Measurements from ENCODE around the gene SLC1A1. TPM values are rescaled to one million over a fixed set of nuclear protein-coding genes. Genes with fewer than 3 reads are reported as not detected.

SLC1A1 gene
- total RNA-seq, result 10.9 and 13.0 TPM in 2 replicates

DNA sequence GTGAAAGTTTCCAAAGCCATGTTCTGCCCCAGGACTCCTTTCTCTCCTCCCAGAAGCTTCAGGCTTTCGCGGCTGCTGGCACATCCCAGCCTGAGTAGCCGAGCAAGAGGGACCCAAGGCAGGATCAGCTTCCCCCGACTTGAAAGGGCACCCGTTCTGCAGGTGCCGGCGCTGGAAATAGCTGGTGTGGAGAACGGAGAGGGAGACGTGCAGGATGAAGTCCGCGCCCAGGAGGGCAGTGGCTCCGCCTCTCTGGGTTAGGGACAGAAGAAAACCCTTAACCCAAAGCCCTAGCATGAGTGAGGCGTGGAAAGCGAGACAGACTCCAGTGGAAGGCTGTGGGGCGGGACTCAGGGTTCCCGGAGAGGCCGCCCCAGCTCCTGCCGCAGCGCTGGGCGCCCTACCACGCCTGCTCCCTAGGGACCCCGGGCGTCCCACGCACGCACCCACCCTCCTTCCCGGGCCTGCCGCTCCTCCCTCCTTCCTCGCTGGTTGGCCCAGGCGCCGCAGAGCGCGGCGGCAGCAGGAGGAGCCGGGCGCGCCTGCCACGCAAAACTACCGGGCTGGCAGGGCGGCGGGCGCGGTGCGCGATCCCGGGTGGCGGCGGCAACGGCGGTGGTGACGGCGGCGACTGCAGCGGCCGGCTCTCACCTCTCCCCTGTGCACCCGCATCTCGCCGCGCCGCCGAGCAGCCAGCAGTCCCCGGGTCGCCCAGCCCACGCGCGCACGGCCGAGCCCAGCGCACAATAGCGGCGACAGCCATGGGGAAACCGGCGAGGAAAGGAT is at the start of gene SLC1A1:
Gene SLC1A1, plus strand, starts transcription at position 550 of the 786 bp plus-strand sequence. Its CDS starts 212 bp downstream, at position 762.
- no peak for DNase-seq (ENCODE audit: extremely low read depth, low read depth, low spot score)

DNA sequence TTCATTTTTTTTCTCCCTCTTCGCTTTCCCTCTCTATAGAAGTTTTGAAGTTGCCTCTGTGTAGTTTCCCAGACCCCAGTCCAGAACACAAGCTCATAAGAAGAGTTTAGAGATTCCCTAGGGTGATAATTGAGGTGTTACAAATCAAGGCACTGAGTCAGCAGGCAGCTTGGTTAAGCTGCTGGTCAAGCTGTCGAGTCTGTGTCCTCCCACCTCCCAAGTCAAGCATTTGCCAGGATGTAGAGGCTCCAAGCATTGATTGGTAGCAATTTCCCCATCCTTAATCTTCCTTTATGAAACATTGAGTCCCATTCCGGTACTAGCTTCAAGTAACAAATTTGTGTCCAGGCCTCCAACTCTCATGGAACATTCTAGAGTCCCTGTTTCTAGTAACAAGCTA is 47.5 kb upstream of the SLC1A1 start:
- no peak for DNase-seq (ENCODE audit: extremely low read depth, low read depth, low spot score)

- no peak for DNase-seq (ENCODE audit: extremely low read depth, low read depth, low spot score)
These were observed 46.8 kb upstream of the SLC1A1 start for GRCh38 chr9:4443439-4443838.

GRCh38 chr9:4461437-4461836 is 28.8 kb upstream of the SLC1A1 start:
- DNase-seq (ENCODE audit: extremely low read depth, low read depth, low spot score), result no peak

- no peak for DNase-seq (ENCODE audit: extremely low read depth, low read depth, low spot score)
These were observed 26.4 kb upstream of the SLC1A1 start for GRCh38 chr9:4463824-4464223.

DNA sequence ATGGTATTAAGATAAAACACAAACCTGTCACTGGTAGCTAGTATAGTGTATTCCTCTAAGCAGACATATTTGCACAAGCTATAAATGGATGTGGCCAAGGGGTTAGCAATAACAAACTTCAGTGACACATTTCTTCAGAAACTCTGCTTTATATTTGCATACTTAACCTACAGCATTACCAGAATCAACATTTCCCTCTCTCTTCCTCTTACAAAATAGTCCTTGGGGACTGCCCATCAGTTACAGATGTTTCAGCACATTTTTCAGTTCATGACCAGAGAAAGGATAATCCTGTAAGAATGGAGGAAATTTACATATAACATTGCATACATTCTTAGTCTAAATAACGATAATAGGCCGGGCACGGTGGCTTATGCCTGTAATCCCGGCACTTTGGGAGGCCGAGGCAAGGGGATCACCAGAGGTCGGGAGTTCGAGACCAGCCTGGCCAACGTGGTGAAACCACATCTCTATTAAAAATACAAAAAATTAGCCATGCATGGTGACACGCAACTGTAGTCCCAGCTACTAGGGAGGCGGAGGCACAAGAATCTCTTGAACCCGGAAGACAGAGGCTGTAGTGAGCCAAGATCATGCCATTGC is 25.3 kb upstream of the SLC1A1 start:
- no peak for DNase-seq (ENCODE audit: extremely low read depth, low read depth, low spot score)

GRCh38 chr9:4465910-4466309 is 24.4 kb upstream of the SLC1A1 start:
- no peak for DNase-seq (ENCODE audit: extremely low read depth, low read depth, low spot score)

GRCh38 chr9:4475301-4475700 is 15.0 kb upstream of the SLC1A1 start:
- DNase-seq (ENCODE audit: extremely low read depth, low read depth, low spot score), result no peak

DNA sequence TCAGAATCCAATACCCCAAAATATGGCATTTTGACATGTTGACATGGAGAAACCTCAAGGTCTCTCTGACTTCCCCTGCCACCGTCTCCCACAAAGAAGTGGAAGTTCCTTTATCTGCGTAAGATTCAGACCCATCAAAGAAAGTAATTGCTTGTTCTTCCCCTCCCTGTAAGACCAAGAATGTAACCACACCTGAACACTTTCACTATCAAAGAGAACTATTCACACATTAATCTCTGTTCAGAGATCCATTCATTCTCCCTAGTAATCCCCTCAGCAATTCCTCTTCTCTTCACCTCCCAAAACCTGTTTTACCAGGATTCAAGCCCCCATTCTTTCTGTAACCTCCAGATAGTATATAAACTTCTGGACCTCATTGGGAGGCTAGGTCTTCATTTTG is 4.1 kb upstream of the SLC1A1 start:
- DNase-seq (ENCODE audit: extremely low read depth, low read depth, low spot score), result no peak

GRCh38 chr9:4489562-4489918 is 728 bp upstream of the SLC1A1 start:
- DNase-seq (ENCODE audit: extremely low read depth, low read depth, low spot score), result no peak

GRCh38 chr9:4490705-4491625 is 697 bp downstream of the SLC1A1 start:
- no peak for DNase-seq (ENCODE audit: extremely low read depth, low read depth, low spot score)

- DNase-seq (ENCODE audit: extremely low read depth, low read depth, low spot score), result no peak
These were observed 1.3 kb downstream of the SLC1A1 start for GRCh38 chr9:4491626-4491975.

GRCh38 chr9:4494332-4494731 is 4.1 kb downstream of the SLC1A1 start:
- no peak for DNase-seq (ENCODE audit: extremely low read depth, low read depth, low spot score)

- no peak for DNase-seq (ENCODE audit: extremely low read depth, low read depth, low spot score)
These were observed 4.5 kb downstream of the SLC1A1 start for GRCh38 chr9:4494806-4495205.

DNA sequence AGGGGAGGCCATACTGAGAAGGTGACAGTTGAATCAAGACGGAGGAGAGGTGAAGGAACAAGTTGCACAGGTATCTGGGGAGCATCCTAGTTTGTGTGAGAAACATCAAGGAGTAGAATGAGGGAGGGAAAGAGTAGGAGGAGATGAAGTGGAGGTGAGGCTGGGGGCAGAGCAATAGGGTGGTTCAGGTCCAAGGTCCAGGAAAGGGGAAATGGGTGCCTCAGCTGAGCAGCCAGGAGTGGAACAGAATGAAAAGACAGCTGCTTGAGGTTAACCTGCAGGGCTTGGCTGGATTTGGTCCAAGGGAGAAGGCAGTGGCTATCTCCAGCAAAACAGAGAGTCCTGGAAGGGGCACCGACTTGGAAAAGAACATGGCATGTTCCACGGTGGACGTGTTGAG is 5.3 kb downstream of the SLC1A1 start:
- DNase-seq (ENCODE audit: extremely low read depth, low read depth, low spot score), result no peak

DNA sequence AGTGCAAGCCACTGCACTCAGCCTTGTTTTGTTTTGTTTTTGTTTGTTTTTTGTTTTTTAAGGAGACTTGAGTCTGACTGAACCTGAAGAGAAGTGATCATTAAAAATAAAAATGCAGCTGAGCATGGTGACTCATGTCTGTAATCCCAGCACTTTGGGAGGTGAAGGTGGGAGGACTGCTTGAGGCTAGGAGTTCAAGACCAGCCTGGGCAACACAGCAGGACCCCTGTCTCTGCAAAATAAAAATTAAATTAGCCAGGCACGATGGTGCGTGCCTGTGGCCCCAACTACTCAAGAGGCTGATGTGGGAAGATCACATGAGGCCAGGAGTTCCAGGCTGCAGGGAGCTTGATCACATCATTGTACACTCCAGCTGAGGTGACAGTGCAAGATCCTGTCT is 6.2 kb downstream of the SLC1A1 start:
- DNase-seq (ENCODE audit: extremely low read depth, low read depth, low spot score), result no peak

- DNase-seq (ENCODE audit: extremely low read depth, low read depth, low spot score), result no peak
These were observed 7.1 kb downstream of the SLC1A1 start for GRCh38 chr9:4497395-4497794.

GRCh38 chr9:4497855-4498254 is 7.6 kb downstream of the SLC1A1 start:
- no peak for DNase-seq (ENCODE audit: extremely low read depth, low read depth, low spot score)

- no peak for DNase-seq (ENCODE audit: extremely low read depth, low read depth, low spot score)
These were observed 9.6 kb downstream of the SLC1A1 start for GRCh38 chr9:4499917-4500316.

DNA sequence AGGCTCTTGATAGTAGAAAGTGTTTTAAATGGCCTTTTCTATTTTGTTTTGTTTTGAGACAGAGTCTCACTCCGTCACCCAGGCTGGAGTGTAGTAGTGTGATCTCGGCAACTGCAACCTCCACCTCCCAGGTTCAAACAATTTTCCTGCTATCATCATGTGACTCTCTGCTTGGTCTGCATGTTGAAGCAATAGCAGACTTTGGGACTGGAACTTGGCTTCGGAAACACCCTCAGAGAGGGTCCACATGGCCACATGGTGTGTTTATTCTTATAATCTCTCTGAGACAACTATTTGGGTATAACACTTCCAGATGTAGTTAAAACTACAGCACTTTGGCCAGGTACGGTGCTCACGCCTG is 10.9 kb downstream of the SLC1A1 start:
- no peak for DNase-seq (ENCODE audit: extremely low read depth, low read depth, low spot score)

- no peak for DNase-seq (ENCODE audit: extremely low read depth, low read depth, low spot score)
These were observed 12.2 kb downstream of the SLC1A1 start for GRCh38 chr9:4502444-4502843.

DNA sequence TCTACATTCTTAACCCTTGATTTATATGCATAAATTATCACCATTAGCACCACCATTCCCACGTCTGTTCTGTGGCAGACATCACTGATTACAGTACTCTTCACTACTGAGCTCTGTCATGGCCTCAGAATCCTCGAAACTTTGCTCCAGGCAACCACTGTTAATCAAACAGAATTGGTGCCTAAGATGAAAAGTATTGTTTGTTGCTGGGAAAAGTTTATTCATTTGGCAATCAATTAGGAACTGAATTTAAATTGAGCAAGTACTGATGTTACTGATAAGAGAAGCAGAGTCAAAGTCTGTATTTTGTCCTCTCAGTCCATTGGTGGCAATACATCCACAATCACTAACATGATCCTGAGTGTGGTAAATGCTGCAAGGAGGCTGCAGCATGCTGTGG is 12.8 kb downstream of the SLC1A1 start:
- DNase-seq (ENCODE audit: extremely low read depth, low read depth, low spot score), result no peak
